Measurements from ENCODE around the gene FGD2. TPM values are rescaled to one million over a fixed set of nuclear protein-coding genes. Genes with fewer than 3 reads are reported as not detected.
A peak's percentile ranks its signal among the peaks of the same experiment; 100 is the strongest.

Gene FGD2
- total RNA-seq, 2 experiments from 2014 or later: 1.5 to 2.1 TPM

GRCh38 chr6:36975231-36976006 lies 30.0 kb upstream of the FGD2 start:
- Mint-ChIP-seq H3K27me3 (no peaks in the 10 kb centered on the region), H3K36me3 (ENCODE audit: low read depth) (peaks cover 67% of the 10 kb centered on the region), H3K4me1 (peaks cover 20% of the 10 kb centered on the region), H3K4me3 (no peak overlapping the region), H3K27ac (no peak overlapping the region), H3K9me3 (no peaks in the 10 kb centered on the region)
- POLR2A ChIA-PET: no interaction called here
- CTCF ChIA-PET: interaction anchor here (1.3 kb wide), 2 partner anchors 26 to 43 kb away, joined by 3 to 6 read pairs; no protein-coding TSS in a partner anchor
- DNase-seq: no peak

- DNase-seq: no peak
- peaks cover 25% of the 10 kb centered on the region for H3K4me1 Mint-ChIP-seq
- no peaks in the 10 kb centered on the region for H3K27me3 Mint-ChIP-seq
- ChIA-PET CTCF (interaction anchor here (1.3 kb wide), 2 partner anchors 26 to 42 kb away, joined by 3 to 6 read pairs; no protein-coding TSS in a partner anchor), POLR2A (no interaction called here)
- H3K36me3 Mint-ChIP-seq (ENCODE audit: low read depth): peaks cover 70% of the 10 kb centered on the region
- no peak overlapping the region for H3K4me3 Mint-ChIP-seq
- H3K27ac Mint-ChIP-seq: no peak overlapping the region
- no peaks in the 10 kb centered on the region for H3K9me3 Mint-ChIP-seq
Measured at GRCh38 chr6:36976007-36976264, 29.5 kb upstream of the FGD2 start.

- Mint-ChIP-seq H3K27me3 (no peaks in the 10 kb centered on the region), H3K4me1 (peaks cover 28% of the 10 kb centered on the region), H3K36me3 (ENCODE audit: low read depth) (peaks cover 70% of the 10 kb centered on the region), H3K27ac (no peak overlapping the region), H3K9me3 (no peaks in the 10 kb centered on the region), H3K4me3 (no peak overlapping the region)
- no peak for DNase-seq
- ChIA-PET CTCF (interaction anchor here (1.5 kb wide), 1 partner anchor 102 kb away, joined by 3 read pairs; no protein-coding TSS in a partner anchor), POLR2A (no interaction called here)
Measured at GRCh38 chr6:36976509-36976908, 28.9 kb upstream of the FGD2 start.

- POLR2A ChIA-PET: no interaction called here
Measured at GRCh38 chr6:36976931-36977330, 28.5 kb upstream of the FGD2 start.

GRCh38 chr6:36977470-36977941 lies 27.9 kb upstream of the FGD2 start:
- no peak for DNase-seq
- no peaks in the 10 kb centered on the region for H3K9me3 Mint-ChIP-seq
- ChIA-PET POLR2A (no interaction called here), CTCF (interaction anchor here (0.5 to 1.5 kb wide), 2 partner anchors 91 to 103 kb away, joined by 3 to 4 read pairs; no protein-coding TSS in a partner anchor)
- H3K36me3 Mint-ChIP-seq (ENCODE audit: low read depth): peaks cover 66% of the 10 kb centered on the region
- H3K27ac Mint-ChIP-seq: no peak overlapping the region
- no peak overlapping the region for H3K4me3 Mint-ChIP-seq
- H3K27me3 Mint-ChIP-seq: no peaks in the 10 kb centered on the region
- peaks cover 34% of the 10 kb centered on the region for H3K4me1 Mint-ChIP-seq

More at GRCh38 chr6:36976931-36977330, 28.5 kb upstream of the FGD2 start:
- DNase-seq: no peak
- Mint-ChIP-seq H3K36me3 (ENCODE audit: low read depth) (peaks cover 70% of the 10 kb centered on the region), H3K4me3 (no peak overlapping the region), H3K27ac (no peak overlapping the region), H3K4me1 (peaks cover 31% of the 10 kb centered on the region), H3K9me3 (no peaks in the 10 kb centered on the region), H3K27me3 (no peaks in the 10 kb centered on the region)
- CTCF ChIA-PET: interaction anchor here (0.5 to 1.5 kb wide), 2 partner anchors 90 to 103 kb away, joined by 3 to 4 read pairs; no protein-coding TSS in a partner anchor

GRCh38 chr6:36978421-36979346 lies 26.8 kb upstream of the FGD2 start:
- POLR2A ChIA-PET: no interaction called here
- Mint-ChIP-seq H3K27ac (peak overlapping the region; percentile 71), H3K4me3 (no peak overlapping the region), H3K9me3 (no peaks in the 10 kb centered on the region), H3K36me3 (ENCODE audit: low read depth) (peaks cover 60% of the 10 kb centered on the region), H3K4me1 (peaks cover 37% of the 10 kb centered on the region), H3K27me3 (no peaks in the 10 kb centered on the region)
- CTCF ChIA-PET: no interaction called here
- no peak for DNase-seq

- H3K27ac Mint-ChIP-seq: peak overlapping the region; percentile 82
- H3K9me3 Mint-ChIP-seq: no peaks in the 10 kb centered on the region
- POLR2A ChIA-PET: no interaction called here
- CTCF ChIA-PET: interaction anchor here (0.6 kb wide), 1 partner anchor 106 kb away, joined by 3 read pairs; no protein-coding TSS in a partner anchor
- peaks cover 37% of the 10 kb centered on the region for H3K4me1 Mint-ChIP-seq
- peak; percentile 72 for DNase-seq
- H3K36me3 Mint-ChIP-seq (ENCODE audit: low read depth): peaks cover 54% of the 10 kb centered on the region
- no peaks in the 10 kb centered on the region for H3K27me3 Mint-ChIP-seq
- H3K4me3 Mint-ChIP-seq: no peak overlapping the region
Measured at GRCh38 chr6:36979347-36979742, 26.1 kb upstream of the FGD2 start.

- Mint-ChIP-seq H3K27ac (peak overlapping the region; percentile 32), H3K36me3 (ENCODE audit: low read depth) (peaks cover 47% of the 10 kb centered on the region), H3K4me1 (peaks cover 37% of the 10 kb centered on the region), H3K27me3 (no peaks in the 10 kb centered on the region), H3K4me3 (no peak overlapping the region), H3K9me3 (no peaks in the 10 kb centered on the region)
- ChIA-PET CTCF (no interaction called here), POLR2A (no interaction called here)
- DNase-seq: no peak
Measured at GRCh38 chr6:36980129-36980528, 25.3 kb upstream of the FGD2 start.

GRCh38 chr6:36980876-36981619 lies 24.4 kb upstream of the FGD2 start:
- peaks cover 37% of the 10 kb centered on the region for H3K4me1 Mint-ChIP-seq
- H3K27me3 Mint-ChIP-seq: no peaks in the 10 kb centered on the region
- no peak overlapping the region for H3K4me3 Mint-ChIP-seq
- CTCF ChIA-PET: no interaction called here
- no peaks in the 10 kb centered on the region for H3K9me3 Mint-ChIP-seq
- POLR2A ChIA-PET: no interaction called here
- H3K36me3 Mint-ChIP-seq (ENCODE audit: low read depth): peaks cover 41% of the 10 kb centered on the region
- peak overlapping the region; percentile 32 for H3K27ac Mint-ChIP-seq
- no peak for DNase-seq

GRCh38 chr6:36983538-36983937 lies 21.9 kb upstream of the FGD2 start:
- Mint-ChIP-seq H3K36me3 (ENCODE audit: low read depth) (peaks cover 20% of the 10 kb centered on the region), H3K27ac (no peak overlapping the region), H3K27me3 (no peaks in the 10 kb centered on the region), H3K4me3 (no peak overlapping the region), H3K4me1 (peaks cover 48% of the 10 kb centered on the region), H3K9me3 (no peaks in the 10 kb centered on the region)
- CTCF ChIA-PET: interaction anchor here (1.0 kb wide), 1 partner anchor 99 kb away, joined by 3 read pairs; no protein-coding TSS in a partner anchor
- POLR2A ChIA-PET: no interaction called here
- DNase-seq: no peak

- no peak overlapping the region for H3K27ac Mint-ChIP-seq
- H3K4me3 Mint-ChIP-seq: no peak overlapping the region
- ChIA-PET CTCF (interaction anchor here (1.0 to 1.2 kb wide), 2 partner anchors 99 to 100 kb away, joined by 3 read pairs; partner anchors contain the start of gene C6orf89), POLR2A (no interaction called here)
- H3K9me3 Mint-ChIP-seq: no peaks in the 10 kb centered on the region
- H3K4me1 Mint-ChIP-seq: peaks cover 37% of the 10 kb centered on the region
- peak; percentile 59 for DNase-seq
- H3K36me3 Mint-ChIP-seq (ENCODE audit: low read depth): peaks cover 12% of the 10 kb centered on the region
- no peaks in the 10 kb centered on the region for H3K27me3 Mint-ChIP-seq
Measured at GRCh38 chr6:36984581-36985416, 20.7 kb upstream of the FGD2 start.

GRCh38 chr6:36985417-36985807 lies 20.0 kb upstream of the FGD2 start:
- ChIA-PET POLR2A (no interaction called here), CTCF (interaction anchor here (0.6 to 1.4 kb wide), 5 partner anchors 9 to 99 kb away, joined by 3 to 7 read pairs (median 3); partner anchors contain the start of gene C6orf89)
- peaks cover 31% of the 10 kb centered on the region for H3K4me1 Mint-ChIP-seq
- H3K4me3 Mint-ChIP-seq: no peak overlapping the region
- peaks cover 10% of the 10 kb centered on the region for H3K36me3 Mint-ChIP-seq (ENCODE audit: low read depth)
- no peak for DNase-seq
- H3K9me3 Mint-ChIP-seq: no peaks in the 10 kb centered on the region
- H3K27ac Mint-ChIP-seq: no peak overlapping the region
- H3K27me3 Mint-ChIP-seq: no peaks in the 10 kb centered on the region

All from activated CD4-positive, alpha-beta T cell treated with anti-CD3 and anti-CD28 coated beads, Interleukin-2, amount 10 ng/mL, durations not matched to agents 7 days and 5 days (primary cell).